Right hindlimb (tissue), 1 donor: ENCODE data around the gene C7orf25.
A peak's percentile ranks its signal among the peaks of the same experiment; 100 is the strongest.

ENCODE experiments used
- DNase-seq: peaks from one replicate; pipeline ENCODE4 v3.0.0-alpha.2; 2018

Gene C7orf25

DNA sequence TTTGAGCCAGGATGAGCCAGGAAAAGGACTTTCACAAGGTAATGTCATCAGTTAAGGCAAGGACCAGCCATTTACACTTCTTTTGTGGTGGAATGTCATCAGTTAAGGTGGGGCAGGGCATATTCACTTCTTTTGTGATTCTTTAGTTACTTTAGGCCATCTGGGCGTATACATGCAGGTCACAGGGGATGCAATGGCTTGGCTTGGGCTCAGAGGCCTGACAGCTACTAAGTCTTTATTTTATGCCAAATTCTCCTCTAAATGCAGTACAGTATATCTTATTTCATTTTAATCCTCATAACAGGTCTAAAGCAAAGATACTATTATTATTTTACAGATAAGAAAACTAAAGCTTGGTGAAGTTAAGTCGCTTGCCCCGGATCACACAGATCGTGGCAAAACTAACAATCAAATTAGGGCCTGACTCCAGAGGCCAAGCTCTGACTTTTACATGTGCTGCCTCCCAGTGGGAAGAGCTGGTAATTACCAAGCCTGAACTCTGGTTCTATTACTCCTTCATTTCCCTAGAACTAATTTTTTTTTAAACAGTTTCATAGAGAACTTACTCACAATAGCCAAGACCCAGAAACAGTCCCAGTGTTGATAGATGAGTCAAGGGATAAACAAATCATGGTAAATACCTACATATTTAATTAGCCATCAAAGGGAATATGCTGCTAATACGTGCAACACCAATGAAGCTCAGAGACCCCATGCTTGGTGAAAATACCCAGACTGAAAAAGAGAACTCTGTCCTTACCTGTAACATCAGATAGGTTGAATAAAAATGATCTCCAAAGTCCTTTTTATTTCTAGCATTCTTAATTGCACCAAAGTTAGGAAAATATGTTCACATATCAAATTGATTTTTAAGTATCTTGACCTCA, 35.4 kb downstream of the C7orf25 start:
- DNase-seq: peak; percentile 50

GRCh38 chr7:42869131-42870020, 42.5 kb downstream of the C7orf25 start:
- no peak for DNase-seq

DNA sequence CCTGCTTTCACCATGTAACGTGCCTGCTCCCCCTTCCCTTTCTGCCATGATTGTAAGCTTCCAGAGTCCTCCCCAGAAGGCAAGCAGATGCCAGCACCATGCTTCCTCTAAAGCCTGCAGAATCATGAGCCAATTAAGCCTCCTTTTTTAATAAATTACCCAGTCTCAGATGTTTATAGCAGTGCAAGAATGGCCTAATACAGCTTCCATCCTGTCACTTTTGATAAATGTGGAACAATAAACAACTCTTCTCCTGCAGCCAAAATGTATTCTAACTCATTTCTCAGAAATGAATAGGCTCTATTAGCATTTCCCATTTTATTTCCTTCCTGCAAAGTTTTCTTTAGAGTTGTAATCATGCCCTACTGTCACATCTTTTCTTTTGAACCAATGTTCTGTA, 43.4 kb downstream of the C7orf25 start:
- DNase-seq: no peak
